DOHH2 (cell line): ENCODE results near the gene ZNRF2.

ENCODE experiments used
- H3F3A ChIP-seq: fragments of 200-600 bp; sonication (generic), shearing (Covaris generic); 2 replicates; pipeline ENCODE4 v1.6.0; 2016; ENCODE audit warnings: antibody characterized with exemption, mild to moderate bottlenecking; ENCODE audit not compliant: control insufficient read depth, insufficient read depth
- H3K27ac ChIP-seq: fragments of 200-600 bp; sonication (generic); 2 replicates; pipeline ENCODE4 v1.5.1; 2014; ENCODE audit warnings: low read depth, mild to moderate bottlenecking, low read length, moderate library complexity
- H3K27me3 ChIP-seq: fragments of 200-600 bp; sonication (generic); 2 replicates; pipeline ENCODE4 v1.6.1; 2014; ENCODE audit warnings: mild to moderate bottlenecking, low read length, mixed read lengths; ENCODE audit not compliant: control insufficient read depth
- H3K36me3 ChIP-seq: fragments of 200-600 bp; sonication (generic); 2 replicates; pipeline ENCODE4 v1.6.1; 2014; ENCODE audit warnings: mild to moderate bottlenecking, low read length, moderate library complexity, mixed read lengths; ENCODE audit not compliant: control insufficient read depth
- H3K4me1 ChIP-seq: fragments of 200-600 bp; sonication (generic); 2 replicates; pipeline ENCODE4 v1.6.1; 2014; ENCODE audit warnings: mild to moderate bottlenecking, low read length, mixed read lengths; ENCODE audit not compliant: control insufficient read depth
- H3K4me2 ChIP-seq: fragments of 200-600 bp; sonication (generic); 2 replicates; pipeline ENCODE4 v1.6.0; 2014; ENCODE audit warnings: mild to moderate bottlenecking, low read length, moderate library complexity
- H3K4me3 ChIP-seq: fragments of 200-600 bp; sonication (generic); 2 replicates; pipeline ENCODE4 v1.5.1; 2014; ENCODE audit warnings: mild to moderate bottlenecking, low read length, mixed read lengths
- H3K79me2 ChIP-seq: fragments of 200-600 bp; sonication (generic); 2 replicates; pipeline ENCODE4 v1.6.1; 2014; ENCODE audit warnings: mild to moderate bottlenecking, low read length, mixed read lengths; ENCODE audit not compliant: control insufficient read depth
- H3K9me2 ChIP-seq: fragments of 200-600 bp; sonication (generic); replicated peaks from 2 replicates; pipeline ENCODE4 v1.6.1; 2014; ENCODE audit warnings: mild to moderate bottlenecking, low read length, mixed read lengths; ENCODE audit not compliant: control insufficient read depth
- H3K9me3 ChIP-seq: fragments of 200-600 bp; sonication (generic); 2 replicates; pipeline ENCODE4 v1.6.1; 2014; ENCODE audit warnings: antibody characterized with exemption, low read length, mixed read lengths; ENCODE audit not compliant: control insufficient read depth, insufficient read depth
- H4K20me1 ChIP-seq: fragments of 200-600 bp; sonication (generic); 2 replicates; pipeline ENCODE4 v1.6.0; 2014; ENCODE audit warnings: low read depth, mild to moderate bottlenecking, antibody characterized with exemption, low read length, moderate library complexity; ENCODE audit not compliant: control insufficient read depth, insufficient read depth
- EZH2phosphoT487 ChIP-seq: fragments of 200-600 bp; sonication (generic); IDR thresholded peaks from 2 replicates; pipeline ENCODE4 v1.6.1; 2017; ENCODE audit warnings: borderline replicate concordance, mild to moderate bottlenecking, antibody characterized with exemption, low read length, moderate library complexity, mixed read lengths
- TF ChIP-seq, protein P1 (sequence below): fragments of 200-600 bp; sonication (generic); IDR thresholded peaks from one replicate; pipeline ENCODE4 v1.5.1; 2014; ENCODE audit warnings: antibody characterized with exemption, mild to moderate bottlenecking, low read depth, low read length; ENCODE audit not compliant: poor library complexity, severe bottlenecking

ZNRF2 gene

DNA sequence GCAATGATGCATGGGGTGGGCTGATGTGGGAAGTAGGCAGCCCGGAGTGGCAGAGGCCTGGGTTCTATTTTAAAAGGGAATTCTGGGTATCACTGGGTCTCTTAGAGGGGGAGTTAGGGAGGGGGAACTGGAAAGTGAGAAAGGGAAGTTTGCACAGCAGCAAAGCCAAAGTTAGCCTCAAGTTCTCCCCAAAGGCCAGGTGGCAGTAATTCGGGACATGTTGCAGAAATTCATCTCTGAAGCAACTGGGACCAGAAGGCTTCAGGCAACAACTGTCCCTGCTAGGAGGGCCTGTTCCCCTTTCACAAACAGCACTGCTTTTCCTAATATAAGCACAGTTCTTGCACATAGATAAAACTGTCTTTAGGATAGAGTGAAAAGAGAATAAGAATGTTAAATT is 126.8 kb downstream of the ZNRF2 start:
- no peaks in the 10 kb centered on the region for H3K79me2 ChIP-seq
- TF ChIP-seq EZH2phosphoT487, result no peak
- TF ChIP-seq, protein P1, sequence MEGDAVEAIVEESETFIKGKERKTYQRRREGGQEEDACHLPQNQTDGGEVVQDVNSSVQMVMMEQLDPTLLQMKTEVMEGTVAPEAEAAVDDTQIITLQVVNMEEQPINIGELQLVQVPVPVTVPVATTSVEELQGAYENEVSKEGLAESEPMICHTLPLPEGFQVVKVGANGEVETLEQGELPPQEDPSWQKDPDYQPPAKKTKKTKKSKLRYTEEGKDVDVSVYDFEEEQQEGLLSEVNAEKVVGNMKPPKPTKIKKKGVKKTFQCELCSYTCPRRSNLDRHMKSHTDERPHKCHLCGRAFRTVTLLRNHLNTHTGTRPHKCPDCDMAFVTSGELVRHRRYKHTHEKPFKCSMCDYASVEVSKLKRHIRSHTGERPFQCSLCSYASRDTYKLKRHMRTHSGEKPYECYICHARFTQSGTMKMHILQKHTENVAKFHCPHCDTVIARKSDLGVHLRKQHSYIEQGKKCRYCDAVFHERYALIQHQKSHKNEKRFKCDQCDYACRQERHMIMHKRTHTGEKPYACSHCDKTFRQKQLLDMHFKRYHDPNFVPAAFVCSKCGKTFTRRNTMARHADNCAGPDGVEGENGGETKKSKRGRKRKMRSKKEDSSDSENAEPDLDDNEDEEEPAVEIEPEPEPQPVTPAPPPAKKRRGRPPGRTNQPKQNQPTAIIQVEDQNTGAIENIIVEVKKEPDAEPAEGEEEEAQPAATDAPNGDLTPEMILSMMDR, result no peak
- peak overlapping the region; percentile 70 for H3K27ac ChIP-seq
- peaks cover 21% of the 10 kb centered on the region for H3K36me3 ChIP-seq
- H3K9me3 ChIP-seq, result peaks cover 16% of the 10 kb centered on the region
- peak overlapping the region; percentile 63 for H3K4me2 ChIP-seq
- peak overlapping the region; percentile 49 for H3K4me3 ChIP-seq
- no peaks in the 10 kb centered on the region for H3K27me3 ChIP-seq
- peaks cover 62% of the 10 kb centered on the region for H3K4me1 ChIP-seq
- peaks cover 13% of the 10 kb centered on the region for H3F3A ChIP-seq
- H4K20me1 ChIP-seq, result no peaks in the 10 kb centered on the region
- no peaks in the 10 kb centered on the region for H3K9me2 ChIP-seq

DNA sequence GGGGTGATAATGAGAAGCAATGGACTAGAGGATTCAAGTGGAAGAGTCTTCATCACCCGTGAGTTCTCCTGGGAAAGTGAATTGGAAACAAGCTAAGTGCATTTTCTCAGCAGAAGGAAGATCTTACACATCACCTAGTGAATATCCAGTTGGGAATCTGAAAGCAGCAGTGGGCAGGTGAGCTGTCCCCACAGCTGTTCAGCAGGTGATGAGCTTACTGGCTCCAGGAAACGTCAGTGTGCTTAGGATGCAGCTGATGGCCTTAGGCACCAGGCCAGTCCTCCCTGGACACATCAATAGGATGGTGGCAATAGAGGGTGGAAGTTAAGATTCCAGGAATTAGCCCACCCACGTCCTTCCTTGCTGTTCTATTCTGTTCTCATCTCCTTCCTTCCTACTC is 127.5 kb downstream of the ZNRF2 start:
- no peaks in the 10 kb centered on the region for H3K79me2 ChIP-seq
- H3K36me3 ChIP-seq, result peaks cover 21% of the 10 kb centered on the region
- H3K4me3 ChIP-seq, result peak overlapping the region; percentile 49
- TF ChIP-seq, protein P1, result no peak
- TF ChIP-seq EZH2phosphoT487, result no peak
- peak overlapping the region; percentile 63 for H3K4me2 ChIP-seq
- peaks cover 58% of the 10 kb centered on the region for H3K4me1 ChIP-seq
- H3F3A ChIP-seq, result peaks cover 13% of the 10 kb centered on the region
- no peaks in the 10 kb centered on the region for H4K20me1 ChIP-seq
- peaks cover 16% of the 10 kb centered on the region for H3K9me3 ChIP-seq
- no peaks in the 10 kb centered on the region for H3K27me3 ChIP-seq
- H3K9me2 ChIP-seq, result no peaks in the 10 kb centered on the region
- H3K27ac ChIP-seq, result peak overlapping the region; percentile 70

DNA sequence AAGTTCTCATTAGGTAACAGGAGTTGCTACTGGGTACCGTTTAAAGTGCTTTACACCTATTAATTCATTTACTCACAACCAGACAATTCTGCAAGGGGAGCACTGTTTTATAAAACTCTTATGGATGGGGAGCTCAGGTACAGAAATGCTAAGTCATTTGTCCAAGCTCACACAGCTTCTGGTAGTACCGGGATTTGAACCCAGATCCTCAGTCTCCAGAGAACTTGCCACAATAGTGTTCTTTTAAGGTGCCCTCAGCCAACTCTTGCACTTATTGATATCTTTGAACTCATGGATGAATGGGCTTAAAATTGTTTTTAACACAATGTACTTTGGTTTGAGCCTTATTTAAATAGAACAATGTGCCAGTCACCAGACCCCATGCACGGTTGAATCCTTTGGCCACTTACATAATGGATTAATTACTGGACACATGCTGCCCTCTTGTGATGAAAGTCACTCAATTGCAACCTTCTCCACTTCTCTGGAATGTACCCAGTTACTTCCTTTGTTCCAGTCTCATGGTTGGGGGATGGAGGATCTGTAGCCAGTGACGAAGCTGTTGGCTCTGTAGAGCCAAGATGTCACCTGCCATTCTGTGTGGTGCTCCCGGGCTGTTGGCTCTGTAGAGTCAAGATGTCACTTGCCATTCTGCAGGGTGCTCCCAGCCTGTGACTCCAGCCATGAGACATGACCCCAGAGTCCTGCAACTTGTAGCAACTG is 128.5 kb downstream of the ZNRF2 start:
- Histone ChIP-seq H3K27me3 (no peaks in the 10 kb centered on the region), H3K9me2 (no peaks in the 10 kb centered on the region), H3K4me2 (peak overlapping the region; percentile 63), H3K4me1 (peaks cover 54% of the 10 kb centered on the region), H3F3A (peaks cover 13% of the 10 kb centered on the region), H3K79me2 (no peaks in the 10 kb centered on the region), H3K9me3 (peaks cover 16% of the 10 kb centered on the region), H3K27ac (no peak overlapping the region), H3K4me3 (peak overlapping the region; percentile 49; the same call in 1 of the 2 replicates), H4K20me1 (no peaks in the 10 kb centered on the region), H3K36me3 (peaks cover 21% of the 10 kb centered on the region)
- TF ChIP-seq EZH2phosphoT487, result no peak
- TF ChIP-seq, protein P1, result peak; percentile 72
